HG03520 (cell line): ENCODE results near the gene KRTAP1-3.
"Not testable (repeated sequence)": the region's sequence is repeated elsewhere in the genome, so short reads cannot be mapped to it uniquely, and the experiment has no call there.

ENCODE experiments used
- ATAC-seq: cut with Tn5 transposase; IDR thresholded peaks from one replicate; pipeline ENCODE4 v1.9.1; 2021; ENCODE audit warnings: mild to moderate bottlenecking, moderate library complexity; ENCODE audit not compliant: unreplicated experiment

KRTAP1-3 gene, protein sequence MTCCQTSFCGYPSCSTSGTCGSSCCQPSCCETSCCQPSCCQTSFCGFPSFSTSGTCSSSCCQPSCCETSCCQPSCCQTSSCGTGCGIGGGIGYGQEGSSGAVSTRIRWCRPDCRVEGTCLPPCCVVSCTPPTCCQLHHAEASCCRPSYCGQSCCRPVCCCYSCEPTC

DNA sequence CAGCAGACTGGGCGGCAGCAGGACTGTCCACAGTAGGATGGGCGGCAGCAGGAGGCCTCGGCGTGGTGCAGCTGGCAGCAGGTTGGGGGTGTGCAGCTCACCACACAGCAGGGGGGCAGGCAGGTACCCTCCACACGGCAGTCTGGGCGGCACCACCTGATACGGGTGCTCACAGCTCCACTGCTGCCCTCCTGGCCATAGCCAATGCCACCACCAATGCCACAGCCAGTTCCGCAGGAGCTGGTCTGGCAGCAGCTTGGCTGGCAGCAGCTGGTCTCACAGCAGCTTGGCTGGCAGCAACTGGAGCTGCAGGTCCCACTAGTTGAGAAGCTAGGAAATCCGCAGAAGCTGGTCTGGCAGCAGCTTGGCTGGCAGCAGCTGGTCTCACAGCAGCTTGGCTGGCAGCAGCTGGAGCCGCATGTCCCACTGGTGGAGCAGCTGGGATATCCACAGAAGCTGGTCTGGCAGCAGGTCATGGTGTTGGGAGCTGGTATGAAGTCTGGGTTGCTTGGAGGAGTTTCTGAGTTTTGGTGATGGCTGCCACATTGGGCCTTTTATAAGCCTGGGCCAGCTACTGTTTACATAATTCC lies at the start of gene KRTAP1-3:
KRTAP1-3 (minus strand) TSS at position 529 of the 590 bp plus-strand sequence; CDS start at position 476, 53 bp downstream.
- not testable (repeated sequence) for ATAC-seq

DNA sequence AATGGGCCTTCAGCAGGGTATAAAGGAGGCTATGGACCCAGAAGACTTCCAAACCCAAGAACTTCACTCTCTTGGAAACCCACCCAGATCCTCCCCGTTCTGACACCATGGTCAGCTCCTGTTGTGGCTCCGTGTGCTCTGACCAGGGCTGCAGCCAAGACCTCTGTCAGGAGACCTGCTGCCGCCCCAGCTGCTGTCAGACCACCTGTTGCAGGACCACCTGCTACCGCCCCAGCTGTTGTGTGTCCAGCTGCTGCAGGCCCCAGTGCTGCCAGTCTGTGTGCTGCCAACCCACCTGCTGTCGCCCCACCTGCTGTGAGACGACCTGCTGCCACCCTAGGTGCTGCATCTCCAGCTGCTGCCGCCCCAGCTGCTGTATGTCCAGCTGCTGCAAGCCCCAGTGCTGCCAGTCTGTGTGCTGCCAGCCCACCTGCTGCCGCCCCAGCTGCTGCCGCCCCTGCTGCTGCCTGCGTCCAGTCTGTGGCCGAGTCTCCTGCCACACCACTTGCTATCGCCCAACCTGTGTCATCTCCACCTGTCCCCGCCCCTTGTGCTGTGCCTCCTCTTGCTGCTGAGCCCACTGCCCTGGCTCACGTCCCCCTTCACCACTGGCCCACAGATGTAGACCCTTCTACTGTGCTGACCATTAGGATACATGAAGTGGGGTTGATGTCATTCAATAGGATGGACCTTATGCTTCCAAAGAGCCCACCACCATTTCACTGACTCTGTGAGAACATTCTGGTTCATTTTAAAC lies 49.6 kb upstream of the KRTAP1-3 start, which contains the start of gene KRTAP4-7:
KRTAP4-7 (plus strand) TSS at position 51 of the 757 bp plus-strand sequence; CDS start at position 108, 57 bp downstream.
- ATAC-seq, result not testable (repeated sequence)

DNA sequence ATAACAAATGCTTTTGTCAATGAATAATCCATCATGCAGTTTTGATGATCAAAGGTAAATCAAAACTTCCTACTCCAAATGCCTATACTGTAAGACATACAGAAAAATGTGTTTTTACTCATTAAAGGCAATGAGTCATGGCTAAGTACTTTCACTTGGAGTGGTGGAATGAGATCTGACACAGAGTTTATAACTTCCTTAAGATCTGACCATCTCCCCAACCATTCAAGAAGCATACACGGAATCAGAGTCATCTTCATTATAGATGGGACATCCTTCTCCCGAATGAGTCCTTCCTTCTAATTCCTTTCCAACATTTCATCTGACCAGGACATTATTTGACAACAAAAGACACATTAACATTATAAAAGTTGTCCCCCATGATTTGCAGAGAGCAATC lies 48.8 kb upstream of the KRTAP1-3 start:
- ATAC-seq, result not testable (repeated sequence)

DNA sequence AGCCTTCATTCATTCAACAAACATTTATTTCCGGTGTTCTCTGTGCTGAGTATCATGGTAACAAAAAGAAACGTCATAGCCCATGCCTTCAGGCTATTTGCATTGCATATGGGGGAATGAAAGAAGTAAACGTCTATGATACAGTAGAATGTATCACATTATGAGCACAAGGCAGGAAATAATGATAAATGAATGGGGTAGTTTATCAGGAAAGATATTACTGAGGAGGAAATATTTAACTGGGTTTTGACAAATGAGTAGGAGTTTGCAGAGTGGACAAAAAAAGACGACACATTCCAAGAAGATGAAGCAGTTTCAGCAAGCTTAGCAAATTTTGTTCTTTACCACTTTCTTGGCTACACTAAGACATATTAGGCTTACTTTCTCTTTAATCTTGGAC lies 48.0 kb upstream of the KRTAP1-3 start:
- ATAC-seq, result no peak

DNA sequence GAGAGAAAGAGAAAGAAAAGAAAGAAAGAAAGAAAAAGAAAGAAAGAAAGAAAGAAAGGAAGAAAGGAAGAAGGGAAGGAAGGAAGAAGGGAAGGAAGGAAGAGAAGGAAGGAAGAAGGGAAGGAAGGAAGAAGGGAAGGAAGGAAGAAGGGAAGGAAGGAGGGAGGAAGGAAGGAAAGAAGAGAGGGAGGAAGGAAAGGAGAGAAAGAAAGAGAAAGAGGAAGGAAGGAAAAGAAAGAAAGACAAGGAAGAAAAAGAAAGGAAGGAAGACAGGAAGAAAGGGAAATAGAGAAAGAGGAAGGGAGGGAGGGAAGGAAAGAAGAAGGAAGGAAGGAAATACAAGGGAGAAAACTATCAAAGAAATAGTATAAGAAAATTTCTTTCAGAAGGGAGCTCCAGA lies 42.1 kb upstream of the KRTAP1-3 start:
- no peak for ATAC-seq

DNA sequence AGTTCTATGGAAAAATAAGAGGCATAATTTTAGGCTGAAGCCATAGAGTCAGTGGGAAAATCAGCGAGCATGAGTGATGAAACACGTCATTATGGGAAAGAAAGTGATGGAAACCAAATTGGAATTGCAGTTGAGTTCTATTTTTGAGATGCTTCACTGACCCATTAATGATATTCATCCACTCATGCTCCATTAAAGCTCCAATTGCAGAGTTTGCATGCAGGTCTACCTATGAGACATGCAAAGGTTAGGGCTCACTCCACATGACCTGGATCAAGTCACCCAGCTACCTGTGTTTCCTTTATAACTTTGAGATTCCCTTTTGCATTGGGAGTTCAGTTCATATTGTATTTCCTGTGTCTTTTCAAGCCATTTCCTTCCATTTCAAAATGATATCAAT lies 39.0 kb upstream of the KRTAP1-3 start:
- no peak for ATAC-seq

DNA sequence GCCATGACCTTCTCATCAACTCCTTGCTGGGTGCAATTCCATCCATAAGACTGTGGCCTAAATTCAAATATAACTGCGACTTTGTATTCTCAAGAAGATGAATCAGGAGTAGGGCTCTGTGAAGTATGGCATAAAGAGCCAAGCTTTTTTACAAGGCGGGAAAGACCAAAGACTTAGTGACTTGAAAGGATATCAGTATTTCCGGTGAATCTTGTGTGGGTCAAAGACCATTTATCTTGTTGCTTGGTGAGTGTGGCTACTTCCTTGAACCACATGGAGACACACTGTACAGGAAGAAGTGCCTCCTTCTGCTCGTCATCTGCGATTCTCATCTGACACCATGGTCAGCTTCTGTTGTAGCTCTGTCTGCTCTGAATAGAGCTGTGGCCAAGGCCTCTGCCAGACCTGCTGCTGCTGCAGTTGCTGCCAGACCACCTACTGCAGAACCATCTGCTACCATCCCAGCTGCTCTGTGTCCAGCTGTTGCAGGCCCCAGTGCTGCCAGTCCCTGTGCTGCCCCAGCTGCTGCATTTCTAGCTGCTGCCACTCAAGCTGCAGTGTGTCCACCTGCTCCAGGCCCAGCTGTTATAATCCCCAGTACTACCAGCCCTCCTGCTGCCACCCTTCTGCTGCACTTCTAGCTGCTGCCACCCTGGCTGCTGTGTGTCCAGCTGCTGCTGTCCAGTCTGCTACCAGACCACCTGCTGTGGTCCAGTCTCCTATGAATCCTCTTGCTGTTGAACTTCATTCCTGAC lies 37.1 kb upstream of the KRTAP1-3 start:
- no peak for ATAC-seq

DNA sequence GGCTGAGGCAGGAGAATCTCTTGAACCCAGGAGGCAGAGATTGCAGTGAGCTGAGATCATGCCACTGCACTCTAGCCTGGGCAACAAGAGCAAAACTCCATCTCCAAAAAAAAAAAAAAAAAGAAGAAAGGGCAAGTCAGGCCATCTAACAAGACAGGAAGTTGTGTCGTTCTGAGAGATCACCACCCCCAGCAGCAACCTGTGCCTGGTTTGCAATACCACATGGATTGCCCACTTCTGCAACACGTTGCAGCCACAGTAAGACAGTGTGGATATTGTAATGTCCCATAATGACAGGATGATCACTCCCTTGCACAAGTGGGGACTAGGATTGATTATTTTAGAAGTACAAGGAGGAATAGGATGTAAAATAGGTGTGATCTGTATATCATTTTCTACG lies 34.4 kb upstream of the KRTAP1-3 start:
- no peak for ATAC-seq

DNA sequence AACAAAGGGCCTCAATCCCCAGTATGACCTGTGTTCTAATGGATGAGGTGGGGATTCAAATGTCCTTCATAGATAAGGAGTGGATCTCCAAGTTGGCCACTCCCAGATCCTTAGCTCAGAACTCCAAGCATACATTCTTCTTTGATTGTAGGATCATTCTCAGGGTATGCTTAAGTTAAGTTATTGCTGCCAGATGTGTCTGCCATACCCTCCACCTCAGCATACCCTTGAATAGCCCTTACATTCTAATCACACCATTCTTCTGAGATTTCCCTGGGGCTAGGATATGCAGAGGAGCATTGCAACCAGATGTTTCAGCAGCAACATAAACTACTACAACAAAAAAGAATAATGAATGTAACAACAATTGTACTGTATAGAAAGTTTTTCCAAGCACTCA lies 32.6 kb upstream of the KRTAP1-3 start:
- ATAC-seq, result no peak

DNA sequence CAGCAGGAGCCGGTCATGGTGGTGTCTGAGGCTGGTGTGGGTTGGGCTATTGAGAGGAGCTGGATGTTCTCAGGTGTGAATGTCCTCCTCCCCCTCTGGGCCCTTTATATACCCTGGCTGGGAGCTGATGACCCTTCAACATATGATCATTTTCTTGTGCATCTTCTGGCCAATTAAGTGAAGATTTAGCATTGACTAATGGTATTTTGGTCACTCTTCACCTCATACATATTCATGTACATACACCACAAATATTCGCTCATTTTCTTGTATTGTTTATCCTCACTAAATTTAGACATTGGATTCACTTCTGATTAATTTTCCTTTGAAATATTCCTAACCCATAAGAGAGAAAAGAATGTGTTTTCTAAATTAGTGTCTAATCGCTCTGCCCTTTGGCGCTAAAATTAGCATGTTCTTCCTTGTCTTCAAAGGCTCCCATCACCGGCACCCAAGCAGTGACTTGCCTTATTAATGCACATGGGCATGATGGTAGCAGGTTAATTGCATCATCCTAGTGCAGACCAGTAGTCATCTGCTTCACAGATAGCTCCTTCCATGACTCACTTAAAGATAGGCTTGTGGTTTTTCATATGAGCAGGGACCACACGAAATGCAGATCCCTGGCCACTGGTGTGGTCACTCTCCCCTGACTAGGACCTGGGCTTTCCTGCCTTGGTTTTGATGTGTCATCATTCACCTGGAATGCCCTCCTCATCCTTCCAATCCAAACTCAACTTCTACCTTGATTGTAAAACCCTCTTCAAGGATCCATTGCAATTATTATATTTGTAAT lies 31.4 kb upstream of the KRTAP1-3 start, which contains the start of gene KRTAP2-4:
KRTAP2-4 (minus strand) TSS at position 51 of the 796 bp plus-strand sequence; CDS start at position 17, 34 bp downstream.
- no peak for ATAC-seq

DNA sequence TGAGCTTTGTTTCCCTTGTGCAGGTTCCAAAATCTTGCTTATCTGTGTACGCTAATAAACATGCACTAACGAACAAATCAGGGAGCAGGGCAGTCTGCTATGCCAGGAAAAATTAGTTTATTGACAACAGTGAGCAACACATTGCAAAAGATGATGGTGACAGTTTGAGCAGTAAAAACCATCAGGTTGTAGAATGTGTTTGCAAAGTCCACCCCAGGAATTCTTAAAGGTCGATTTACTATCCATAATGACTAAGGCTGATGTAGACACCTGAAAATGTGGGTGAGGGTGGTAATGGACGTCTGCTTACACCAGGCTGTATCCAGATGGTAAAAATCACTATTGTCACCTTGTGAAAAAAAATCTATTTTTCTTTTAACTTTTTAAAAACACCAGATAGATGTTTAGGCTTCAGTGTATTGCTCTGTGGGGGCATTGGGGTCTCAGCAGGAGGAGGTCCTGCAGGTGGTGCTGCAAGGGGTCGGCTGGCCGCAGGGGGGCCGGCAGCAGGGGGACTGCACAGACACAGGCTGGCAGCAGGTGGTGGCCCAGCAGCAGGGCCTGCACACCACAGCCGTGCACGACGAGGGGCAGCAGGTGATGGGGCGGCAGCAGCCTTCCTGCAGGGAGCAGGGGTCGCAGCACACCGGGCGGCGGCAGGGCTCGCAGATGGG lies 30.5 kb upstream of the KRTAP1-3 start:
- not testable (repeated sequence) for ATAC-seq

DNA sequence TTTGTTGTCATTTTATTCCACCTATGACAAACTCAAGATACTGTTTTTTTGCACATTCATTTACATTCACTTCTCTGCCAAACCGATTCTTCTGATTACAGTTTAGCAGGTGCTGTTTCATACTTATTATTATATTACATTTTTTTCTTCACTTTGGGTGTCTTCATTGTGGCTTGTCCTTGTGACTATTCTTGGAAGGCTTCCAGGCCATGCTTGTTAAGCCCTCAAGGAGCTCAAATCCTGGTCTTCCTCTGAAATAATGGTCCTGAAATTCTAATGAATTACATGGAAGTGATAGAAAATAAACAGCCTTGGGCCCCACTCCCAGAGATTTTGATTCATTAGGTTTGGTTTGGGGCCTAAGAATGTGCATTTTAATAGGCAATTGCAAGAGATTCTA lies 29.6 kb upstream of the KRTAP1-3 start:
- ATAC-seq, result no peak

DNA sequence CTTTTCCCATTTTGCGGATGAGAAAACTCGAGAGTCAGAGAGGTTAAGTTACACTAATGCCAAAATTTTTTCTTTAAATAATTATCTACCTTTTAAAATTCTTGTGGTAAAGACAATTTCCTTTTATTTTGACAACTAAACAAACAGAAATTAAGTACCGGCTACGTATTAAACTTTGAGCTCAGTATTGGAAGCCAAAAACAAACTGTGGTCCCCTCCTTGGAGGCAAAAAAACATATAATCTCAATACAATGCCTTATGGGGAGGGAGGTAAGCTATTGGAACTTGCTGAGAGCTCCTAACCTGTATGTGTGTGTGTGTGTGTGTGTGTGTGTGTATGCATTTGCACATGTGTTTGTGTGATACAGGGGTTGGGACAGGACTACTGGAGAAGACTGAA lies 28.8 kb upstream of the KRTAP1-3 start:
- ATAC-seq, result no peak

DNA sequence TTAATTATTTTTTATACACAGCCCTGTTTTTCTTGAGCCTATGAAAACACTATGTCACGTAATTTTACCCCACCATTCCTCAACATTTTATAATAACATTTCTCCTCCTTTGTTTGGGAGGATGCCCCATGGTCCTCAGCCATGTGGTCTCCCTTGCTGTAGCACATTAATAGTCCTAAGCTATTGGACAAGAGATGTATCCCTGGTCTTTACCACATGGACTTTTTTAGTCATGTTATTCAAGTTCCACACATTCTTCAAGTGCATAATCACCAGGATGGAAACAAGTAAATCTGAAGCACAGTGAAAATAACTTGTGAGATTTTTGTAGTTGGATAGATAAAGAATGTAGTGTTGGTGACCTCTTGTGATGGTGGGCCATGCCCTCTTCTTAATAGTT lies 27.3 kb upstream of the KRTAP1-3 start:
- ATAC-seq, result no peak

DNA sequence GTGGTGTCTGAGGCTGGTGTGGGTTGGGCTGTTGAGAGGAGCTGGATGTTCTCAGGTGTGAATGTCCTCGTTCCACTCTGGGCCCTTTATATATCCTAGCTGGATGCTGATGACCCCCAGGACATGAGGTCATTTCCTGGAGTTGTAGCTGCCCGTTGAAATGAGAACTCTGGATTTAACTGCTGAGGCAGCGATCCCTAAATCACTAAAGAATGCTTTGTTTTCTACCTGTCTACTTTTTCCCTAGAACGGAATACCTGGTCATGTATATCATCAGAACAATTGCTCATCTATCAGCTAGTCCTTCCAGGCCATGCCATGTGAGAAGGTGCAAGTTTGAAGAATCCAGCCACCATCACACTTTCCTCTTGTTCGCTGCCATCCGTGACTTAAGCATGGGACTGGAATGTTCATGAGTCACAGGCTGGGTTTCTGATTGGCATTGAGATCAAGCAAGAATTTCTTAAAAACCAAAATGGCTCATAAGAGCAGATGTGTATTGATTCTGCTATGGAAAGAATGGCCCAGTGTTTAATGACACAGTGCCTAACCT lies 25.5 kb upstream of the KRTAP1-3 start, which contains the start of gene KRTAP2-3:
KRTAP2-3 (minus strand) TSS at position 63 of the 553 bp plus-strand sequence. CDS start 64 bp downstream, outside the sequence.
- ATAC-seq, result no peak

DNA sequence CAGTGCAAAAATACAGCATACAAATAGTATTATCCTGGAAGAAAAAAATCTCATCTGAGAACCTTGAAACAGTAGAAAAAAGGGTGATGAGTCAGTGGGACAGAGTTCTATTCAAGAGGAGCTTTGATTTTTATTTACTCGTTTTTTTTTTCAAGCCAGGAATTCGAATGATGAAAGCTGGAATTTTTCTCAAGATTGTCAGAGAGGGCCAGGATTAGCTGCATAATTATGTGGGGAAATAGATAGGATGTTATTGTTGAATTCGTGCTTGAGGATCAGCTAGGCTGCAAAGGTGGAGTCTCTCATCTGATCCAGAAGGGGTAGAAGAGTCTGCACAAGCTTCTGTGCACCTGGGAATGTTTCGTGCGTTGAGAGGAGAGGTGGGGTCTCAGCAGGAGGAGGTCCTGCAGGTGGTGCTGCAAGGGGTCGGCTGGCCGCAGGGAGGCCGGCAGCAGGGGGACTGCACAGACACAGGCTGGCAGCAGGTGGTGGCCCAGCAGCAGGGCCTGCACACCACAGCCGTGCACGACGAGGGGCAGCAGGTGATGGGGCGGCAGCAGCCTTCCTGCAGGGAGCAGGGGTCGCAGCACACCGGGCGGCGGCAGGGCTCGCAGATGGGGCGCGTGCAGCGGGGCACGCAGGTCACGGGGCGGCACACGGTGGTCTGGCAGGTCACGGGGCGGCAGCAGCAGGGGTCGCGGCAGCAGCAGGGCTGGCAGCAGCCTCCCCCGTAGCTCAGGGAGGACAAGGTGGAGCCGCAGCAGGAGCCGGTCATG lies 24.8 kb upstream of the KRTAP1-3 start:
- not testable (repeated sequence) for ATAC-seq

DNA sequence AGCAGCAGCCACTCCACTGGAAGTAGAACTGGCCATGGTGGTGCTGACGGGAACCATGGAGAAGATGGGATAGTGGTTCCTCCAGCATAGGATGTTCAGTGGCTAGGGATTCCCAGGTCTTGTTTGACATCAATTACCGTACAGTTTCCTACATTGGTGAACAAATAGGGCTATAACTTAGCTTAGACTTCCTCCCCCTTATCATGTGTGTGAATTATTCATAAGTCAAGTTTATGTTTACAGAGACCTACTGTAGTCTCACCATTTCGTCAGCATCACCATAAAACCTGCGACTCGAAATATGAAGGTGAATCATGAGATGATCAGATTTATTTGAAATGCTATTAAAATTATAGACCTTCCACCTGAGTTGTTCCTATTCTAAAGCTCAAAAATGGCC lies 24.1 kb upstream of the KRTAP1-3 start:
- no peak for ATAC-seq

DNA sequence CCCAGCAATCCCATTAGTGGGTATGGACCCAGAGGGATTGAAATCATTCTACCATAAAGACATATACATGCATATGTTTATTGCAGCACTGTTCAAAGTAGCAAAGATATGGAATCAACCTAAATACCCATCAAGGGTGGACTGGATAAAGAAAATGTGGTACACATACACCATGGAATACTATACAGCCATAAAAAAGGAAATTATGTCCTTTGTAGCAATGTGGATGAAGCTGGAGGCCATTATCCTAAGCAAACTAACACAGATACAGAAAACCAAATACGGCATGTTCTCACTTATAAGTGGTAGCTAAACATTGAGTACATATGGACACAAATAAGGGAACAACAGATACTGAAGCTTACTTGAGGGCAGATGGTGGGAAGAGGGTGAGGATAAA lies 22.9 kb upstream of the KRTAP1-3 start:
- no peak for ATAC-seq

DNA sequence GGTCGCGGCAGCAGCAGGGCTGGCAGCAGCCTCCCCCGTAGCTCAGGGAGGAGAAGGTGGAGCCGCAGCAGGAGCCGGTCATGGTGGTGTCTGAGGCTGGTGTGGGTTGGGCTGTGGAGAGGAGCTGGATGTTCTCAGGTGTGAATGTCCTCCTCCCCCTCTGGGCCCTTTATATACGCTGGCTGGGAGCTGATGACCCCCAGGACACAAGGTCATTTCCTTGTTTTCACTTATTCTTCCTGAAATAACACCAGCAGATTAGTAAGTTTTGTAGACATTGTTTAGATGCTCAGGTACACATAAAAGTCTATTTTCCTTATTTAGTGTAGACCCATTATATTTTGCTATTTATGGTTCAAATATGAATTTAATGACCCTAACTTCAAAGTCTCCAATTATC lies 20.5 kb upstream of the KRTAP1-3 start, which contains the start of gene KRTAP2-2:
KRTAP2-2 (minus strand) TSS at position 101 of the 400 bp plus-strand sequence; CDS start at position 82, 19 bp downstream.
- not testable (repeated sequence) for ATAC-seq
